K562 (cell line): ENCODE data around the gene ZNF366. TPM values are rescaled to one million over a fixed set of nuclear protein-coding genes. Genes with fewer than 3 reads are reported as not detected.
A peak's percentile ranks its signal among the peaks of the same experiment; 100 is the strongest.

Experiments
- ATAC-seq: fragments of 200-7000 bp; cut with Tn5 transposase; 3 replicates; pipeline ENCODE4 v1.9.1; 2020; ENCODE audit warnings: moderate library complexity
- BruUV-seq: library from RNA; stranded (reverse); fragments of 400-500 nt; replicated peaks from 2 replicates; lab custom pipeline; 2021; lab: Mats Ljungman, UMichigan
- CTCF ChIA-PET: fragments of 300-600 bp; formaldehyde crosslinking; extraction: SDS; loops from one replicate; lab custom pipeline; 2021; ENCODE audit warnings: low intra/inter-chr PET ratio; lab: Yijun Ruan, JAX
- POLR2A ChIA-PET: fragments of 300-600, 350-650 bp; sonication (Branson Sonifier 250); formaldehyde crosslinking; extraction: SDS; loops from one replicate; lab custom pipeline; 2021; ENCODE audit warnings: antibody characterized with exemption, inconsistent platforms; lab: Yijun Ruan, JAX
- DNase-seq, 4 experiments: peaks; one replicate each; pipeline versions ENCODE4 v3.0.0 to v3.0.0-alpha.2; 2011 to 2018; ENCODE audit warnings: low spot score in 3 of 4, mixed read lengths in 3 of 4; ENCODE audit errors: extremely low read depth in 1 of 4
- FAIRE-seq: peaks from 2 replicates; lab custom pipeline; 2011; peaks lifted over from hg19 to GRCh38; lab: Jason Lieb, UNC
- H2AFZ ChIP-seq: 2 replicates; pipeline ENCODE4 v1.6.0; 2011; ENCODE audit warnings: low read depth, low read length, control low read depth, inconsistent platforms
- H3K27ac ChIP-seq: fragments of 200-600 bp; 3 replicates; pipeline ENCODE4 v1.8.0; 2011; ENCODE audit warnings: low read depth, mild to moderate bottlenecking, control low read depth, inconsistent platforms, low read length, moderate library complexity, mixed read lengths; ENCODE audit errors: extremely low read depth
- H3K27me3 ChIP-seq, 2 experiments: fragments of 300-600 bp in 1 of 2; 2 replicates in 1 of 2; 3 replicates in 1 of 2; pipeline versions ENCODE4 v1.6.0 to v1.8.0; 2011; ENCODE audit warnings: inconsistent platforms in 2 of 2, low read length in 2 of 2, mild to moderate bottlenecking in 1 of 2, mixed read lengths in 1 of 2, moderate library complexity in 1 of 2; ENCODE audit not compliant: control insufficient read depth in 2 of 2, insufficient read depth in 2 of 2
- H3K36me3 ChIP-seq: fragments of 300-600 bp; 3 replicates; pipeline ENCODE4 v1.8.0; 2011; ENCODE audit warnings: mild to moderate bottlenecking, low read length, inconsistent platforms; ENCODE audit not compliant: control insufficient read depth, insufficient read depth
- H3K4me1 ChIP-seq, 2 experiments: fragments of 200-600 bp in 1 of 2; replicated peaks in 1 of 2; 2 replicates in 1 of 2; 3 replicates in 1 of 2; pipeline versions ENCODE4 v1.5.1 to v1.8.0; 2011; ENCODE audit warnings: inconsistent platforms in 2 of 2, low read length in 2 of 2, mild to moderate bottlenecking in 1 of 2, mixed read lengths in 1 of 2, moderate library complexity in 1 of 2; ENCODE audit not compliant: control insufficient read depth in 2 of 2, insufficient read depth in 2 of 2
- H3K4me2 ChIP-seq: 2 replicates; pipeline ENCODE4 v1.6.1; 2011; ENCODE audit warnings: low read length, control low read depth, inconsistent platforms, mixed read lengths; ENCODE audit not compliant: insufficient read depth
- H3K4me3 ChIP-seq: fragments of 200-600 bp; sonication (generic), shearing (Covaris generic); 2 replicates; pipeline ENCODE4 v1.5.1; 2016; ENCODE audit warnings: control low read depth, inconsistent platforms
- H3K79me2 ChIP-seq: fragments of 200-600 bp; 3 replicates; pipeline ENCODE4 v1.8.0; 2011; ENCODE audit warnings: low read length, inconsistent platforms; ENCODE audit not compliant: control insufficient read depth, insufficient read depth
- H3K9ac ChIP-seq, 2 experiments: 2 replicates each; pipeline versions ENCODE4 v1.6.0 to v1.6.1; 2011; ENCODE audit warnings: low read depth in 2 of 2, low read length in 2 of 2, control low read depth in 1 of 2, inconsistent platforms in 1 of 2, mild to moderate bottlenecking in 1 of 2, mixed read lengths in 1 of 2; ENCODE audit not compliant: insufficient read depth in 1 of 2
- H3K9me1 ChIP-seq: one replicate; pipeline ENCODE4 v1.6.0; 2011; ENCODE audit warnings: inconsistent platforms, mild to moderate bottlenecking, low read length, moderate library complexity; ENCODE audit not compliant: control insufficient read depth, insufficient read depth
- H3K9me3 ChIP-seq: replicated peaks from 2 replicates; pipeline ENCODE4 v1.5.1; 2011; ENCODE audit warnings: low read depth, low read length, inconsistent platforms; ENCODE audit not compliant: control insufficient read depth, insufficient read depth
- H4K20me1 ChIP-seq: replicated peaks from 2 replicates; pipeline ENCODE4 v1.6.1; 2011; ENCODE audit warnings: low read length, inconsistent platforms, mixed read lengths; ENCODE audit not compliant: control insufficient read depth, insufficient read depth
- ATF4 ChIP-seq: fragments of 450-650 bp; formaldehyde crosslinking; IDR thresholded peaks from 2 replicates; pipeline ENCODE4 v1.4.0; 2022; ENCODE audit warnings: mild to moderate bottlenecking, moderate library complexity
- ATF7 ChIP-seq: fragments of 450-650 bp; IDR thresholded peaks from 2 replicates; pipeline ENCODE4 v1.7.1; 2014; ENCODE audit warnings: mild to moderate bottlenecking, moderate library complexity
- CAMTA2 ChIP-seq: fragments of 250-450 bp; sonication (Bioruptor Pico); conservative IDR thresholded peaks from 2 replicates; pipeline ENCODE4 v1.5.1; 2022
- CEBPB ChIP-seq: fragments of 450-650 bp; IDR thresholded peaks from 2 replicates; pipeline ENCODE4 v1.6.1; 2016; ENCODE audit warnings: missing genetic modification characterization, missing compliant biosample characterization
- CLOCK ChIP-seq: fragments of 250-450 bp; sonication (Bioruptor Pico); IDR thresholded peaks from 2 replicates; pipeline ENCODE4 v1.4.0; 2020; ENCODE audit warnings: mild to moderate bottlenecking, moderate library complexity, borderline replicate concordance
- CSDE1 ChIP-seq, 2 experiments: fragments of 450-650 bp; IDR thresholded peaks; 2 replicates each; pipeline ENCODE4 v1.6.1; 2016; ENCODE audit warnings: mild to moderate bottlenecking in 1 of 2
- DMBX1 ChIP-seq: fragments of 250-450 bp; sonication (Bioruptor Pico); IDR thresholded peaks from 2 replicates; pipeline ENCODE4 v1.8.0; 2022; ENCODE audit warnings: inconsistent platforms, mild to moderate bottlenecking, moderate library complexity, borderline replicate concordance
- IRF9 ChIP-seq: fragments of 450-650 bp; IDR thresholded peaks from 2 replicates; pipeline ENCODE4 v1.6.1; 2016; ENCODE audit warnings: missing biosample characterization, missing genetic modification characterization
- L3MBTL2 ChIP-seq: fragments of 450-650 bp; IDR thresholded peaks from 2 replicates; pipeline ENCODE4 v1.6.1; 2016; ENCODE audit warnings: mild to moderate bottlenecking, moderate library complexity
- MLLT1 ChIP-seq, 2 experiments: fragments of 450-650 bp; IDR thresholded peaks; 2 replicates each; pipeline ENCODE4 v1.6.1; 2016
- RFX1 ChIP-seq: fragments of 450-650 bp; IDR thresholded peaks from 2 replicates; pipeline ENCODE4 v1.6.1; 2016; ENCODE audit warnings: mild to moderate bottlenecking, moderate library complexity
- SAFB ChIP-seq: fragments of 200-400 bp; formaldehyde crosslinking; IDR thresholded peaks from 2 replicates; pipeline ENCODE4 v1.6.1; 2017; ENCODE audit warnings: low read depth, low read length, borderline replicate concordance
- SMAD4 ChIP-seq: fragments of 250-450 bp; sonication (Bioruptor Pico); conservative IDR thresholded peaks from 2 replicates; pipeline ENCODE4 v1.8.0; 2021; ENCODE audit warnings: inconsistent platforms, mild to moderate bottlenecking, moderate library complexity
- SMARCC2 ChIP-seq: fragments of 450-650 bp; IDR thresholded peaks from 2 replicates; pipeline ENCODE4 v1.6.1; 2017; ENCODE audit warnings: antibody characterized with exemption, moderate library complexity, mild to moderate bottlenecking, low read depth
- STAT5A ChIP-seq: IDR thresholded peaks from 2 replicates; pipeline ENCODE4 v1.6.1; 2012; ENCODE audit warnings: low read length, inconsistent platforms, borderline replicate concordance
- THRB ChIP-seq: fragments of 450-650 bp; formaldehyde crosslinking; conservative IDR thresholded peaks from 2 replicates; pipeline ENCODE4 v1.4.0; 2022; ENCODE audit warnings: mild to moderate bottlenecking, missing genetic modification characterization
- WGBS: fragments of 100-300 bp; shearing (Covaris generic); methylation state at CpG from one replicate; pipeline ENCODE4 v1.1.6; 2016; ENCODE audit warnings: low coverage, mixed read lengths; ENCODE audit not compliant: insufficient coverage; ENCODE audit errors: missing lambda C conversion rate; 5-methylcytosine and 5-hydroxymethylcytosine counted together
- in situ Hi-C: fragments of 300-500 bp; cut with MboI; formaldehyde crosslinking; loops from 4 replicates; pipeline ENCODE4 v1.15.0; 2018; ENCODE audit warnings: inconsistent platforms, mixed read lengths
- intact Hi-C: fragments of 100-400 bp; cut with micrococcal nuclease; formaldehyde crosslinking; loops from 2 replicates; pipeline ENCODE4 v1.14.2; 2022
- polyA plus RNA-seq, 8 experiments: library from polyadenylated mRNA; depleted of rRNA in 4 of 8; stranded (reverse) in 5 of 8; unstranded in 3 of 8; fragments of >200 nt; fragmentation: Nextera tagmentation in 2 of 8; fragmentation: Illumina TruSeq in 1 of 8; extraction: Ambion mirVana in 2 of 8; extraction: Trizol in 1 of 8; gene quantifications; 2 replicates each; pipeline versions ENCODE4 v1.2.1 to v1.2.3, GENCODE V29; 2011 to 2014; ENCODE audit warnings: inconsistent platforms in 1 of 8, missing spikeins in 1 of 8
- total RNA-seq, 7 experiments: library from RNA; depleted of rRNA in 6 of 7; stranded (reverse); fragments of >200 nt in 6 of 7; fragmentation: Illumina TruSeq in 2 of 7; extraction: Trizol in 2 of 7; gene quantifications; 2 replicates each; pipeline versions ENCODE4 v1.2.1 to v1.2.3, GENCODE V29; 2011 to 2021; ENCODE audit warnings: low replicate concordance in 1 of 7

Gene ZNF366
- total and polyA plus RNA-seq, 9 of the 15 experiments (the other 6 are each of a cell fraction or from before 2014, with no cell fraction given) = not detected

- Histone ChIP-seq H3K27me3 (no peaks in the 10 kb centered on the region), H3K4me1 (peaks cover 4 to 25% of the 10 kb centered on the region in 2 experiments), H3K9me1 (no peaks in the 10 kb centered on the region), H3K9me3 (no peaks in the 10 kb centered on the region), H4K20me1 (no peaks in the 10 kb centered on the region), H3K79me2 (no peaks in the 10 kb centered on the region), H3K36me3 (no peaks in the 10 kb centered on the region), H2AFZ (peak overlapping the region; percentile 95), H3K27ac (no peak overlapping the region), H3K4me2 (peak overlapping the region; percentile 13; the same call in 1 of the 2 replicates), H3K4me3 (no peak overlapping the region), H3K9ac (no peak overlapping the region)
- ATAC-seq = no peak
- no peak for DNase-seq
- 48% methylated on average over 7 of the region's 7 CpGs for WGBS
- ChIA-PET CTCF (no interaction called here), POLR2A (no interaction called here)
- in situ Hi-C loops = no loop called here
- no TSS peak for BruUV-seq
- intact Hi-C loops = no loop called here
- FAIRE-seq = no peak
- no peak for TF ChIP-seq CSDE1 (IDR thresholded peaks at IDR 0.05)
- TF ChIP-seq ATF4 = peak; percentile 89
- TF ChIP-seq CLOCK (CRISPR knock-in tag) = no peak
- peak; percentile 62; the same call in 1 of the 2 replicates for TF ChIP-seq ATF7
- TF ChIP-seq RFX1 = no peak
- no peak; the same call in 1 of the 2 replicates for TF ChIP-seq SMAD4 (CRISPR knock-in tag)
- TF ChIP-seq CEBPB (tag) = peak; percentile 87
- TF ChIP-seq SAFB = no peak
- no peak for TF ChIP-seq THRB (CRISPR knock-in tag)
- no peak for TF ChIP-seq MLLT1 (IDR thresholded peaks at IDR 0.05)
- TF ChIP-seq CAMTA2 = no peak
- peak; percentile 84 for TF ChIP-seq IRF9
- TF ChIP-seq SMARCC2 = no peak
- no peak; the same call in none of the 2 replicates for TF ChIP-seq L3MBTL2
- TF ChIP-seq DMBX1 (CRISPR knock-in tag) = peak; percentile 45; the same call in 1 of the 2 replicates
- TF ChIP-seq STAT5A = no peak
These were observed 1.6 kb downstream of the ZNF366 start for GRCh38 chr5:72505539-72506157.
